Fibroblast of pulmonary artery (primary cell): ENCODE data around the gene YBX2.

ENCODE experiments used
- DNase-seq: peaks from one replicate; pipeline ENCODE4 v3.0.0-alpha.2; 2010; ENCODE audit warnings: low read depth
- H3K4me3 ChIP-seq: replicated peaks from 2 replicates; pipeline ENCODE4 v1.5.1; 2011; ENCODE audit warnings: low read depth, mild to moderate bottlenecking, control low read depth, low read length, moderate library complexity
- CTCF ChIP-seq: IDR thresholded peaks from 2 replicates; pipeline ENCODE4 v1.5.1; 2011; ENCODE audit warnings: mild to moderate bottlenecking, control low read depth, low read length, inconsistent platforms; ENCODE audit errors: missing control alignments

YBX2 gene

DNA sequence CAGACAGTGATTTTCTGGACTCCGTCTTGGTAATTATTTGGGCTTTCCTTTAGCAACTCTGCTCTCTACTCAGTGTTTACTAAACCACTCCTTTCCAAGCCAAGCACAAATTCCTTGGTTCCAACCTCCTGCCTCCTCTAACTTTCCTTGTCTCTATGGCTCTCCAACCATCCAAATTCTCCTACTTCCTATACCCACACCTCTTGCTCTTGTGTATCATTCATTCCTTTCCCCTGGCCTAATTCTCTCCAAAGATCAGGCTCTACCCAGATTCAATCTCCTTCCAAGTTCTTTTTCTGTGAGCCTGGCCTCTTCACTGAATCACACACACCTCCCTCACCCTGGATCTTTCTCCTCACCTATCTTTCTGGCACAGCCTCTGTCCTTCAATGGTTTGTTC is 33.6 kb upstream of the YBX2 start:
- no peak for DNase-seq
- H3K4me3 ChIP-seq, result no peak overlapping the region
- TF ChIP-seq CTCF, result no peak

GRCh38 chr17:7327501-7327900 is 33.1 kb upstream of the YBX2 start:
- TF ChIP-seq CTCF, result no peak
- DNase-seq, result no peak
- no peak overlapping the region for H3K4me3 ChIP-seq

GRCh38 chr17:7327056-7327455 is 32.6 kb upstream of the YBX2 start:
- no peak for TF ChIP-seq CTCF
- no peak overlapping the region for H3K4me3 ChIP-seq
- no peak for DNase-seq

- H3K4me3 ChIP-seq, result no peak overlapping the region
- TF ChIP-seq CTCF, result no peak
Observed at GRCh38 chr17:7326186-7326585, 31.7 kb upstream of the YBX2 start.

DNA sequence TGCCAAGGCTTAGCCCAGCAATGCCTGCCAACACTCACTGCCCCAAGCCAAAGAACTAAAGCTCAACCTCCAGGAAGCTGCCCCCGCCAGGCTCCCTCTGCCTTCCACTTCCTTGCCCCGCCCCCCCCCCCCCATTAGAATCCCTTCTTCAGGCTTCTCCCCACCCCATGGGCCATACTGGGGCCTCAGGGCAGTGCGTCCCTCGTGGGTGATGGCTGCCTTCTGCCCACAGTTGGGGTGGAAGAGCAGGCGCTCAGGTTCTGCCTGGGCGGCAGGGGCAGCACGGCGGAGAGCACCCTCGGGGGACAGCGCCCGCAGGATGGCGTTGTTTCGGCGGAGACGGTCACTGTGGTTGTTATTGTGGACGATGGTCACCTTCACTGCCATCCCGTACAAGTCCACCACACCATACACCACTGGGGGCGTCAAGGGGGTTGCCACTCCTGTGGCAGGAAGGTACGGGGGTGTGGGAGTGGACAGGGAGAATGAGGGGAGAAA is 30.6 kb upstream of the YBX2 start:
- TF ChIP-seq CTCF, result no peak
- DNase-seq, result no peak
- no peak overlapping the region for H3K4me3 ChIP-seq

More at GRCh38 chr17:7326186-7326585, 31.7 kb upstream of the YBX2 start:
- no peak for DNase-seq

DNA sequence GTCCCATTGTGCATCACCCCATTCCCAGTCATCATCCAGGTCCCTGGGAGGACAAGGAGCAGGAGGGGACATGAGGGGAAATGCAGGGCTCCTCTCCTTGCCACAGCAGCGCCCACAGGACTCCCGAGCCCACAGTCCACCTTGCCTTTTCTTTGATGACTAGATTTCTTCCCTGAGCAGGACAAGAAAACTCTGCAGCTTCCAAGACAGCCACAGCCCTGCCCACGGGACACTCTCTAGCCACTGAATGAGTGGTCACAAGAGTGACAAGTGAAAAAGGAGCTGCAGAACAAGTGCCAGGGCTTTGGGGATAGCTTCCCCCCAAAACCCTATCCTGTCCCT is 30.0 kb upstream of the YBX2 start:
- no peak overlapping the region for H3K4me3 ChIP-seq
- DNase-seq, result no peak
- TF ChIP-seq CTCF, result no peak

GRCh38 chr17:7323731-7324437 is 29.4 kb upstream of the YBX2 start:
- TF ChIP-seq CTCF, result peak; percentile 92
- DNase-seq, result peak; percentile 46
- no peak overlapping the region for H3K4me3 ChIP-seq
